NCI-H510A treated with DMSO at 0.1 percent for 48 hours (cell line): ENCODE data around the gene BBS9.
"Not testable (repeated sequence)": the region's sequence is repeated elsewhere in the genome, so short reads cannot be mapped to it uniquely, and the experiment has no call there.

Source experiments
- DNase-seq: peaks from one replicate; lab custom pipeline; 2025; lab: John Stamatoyannopoulos, UW

Gene BBS9

DNA sequence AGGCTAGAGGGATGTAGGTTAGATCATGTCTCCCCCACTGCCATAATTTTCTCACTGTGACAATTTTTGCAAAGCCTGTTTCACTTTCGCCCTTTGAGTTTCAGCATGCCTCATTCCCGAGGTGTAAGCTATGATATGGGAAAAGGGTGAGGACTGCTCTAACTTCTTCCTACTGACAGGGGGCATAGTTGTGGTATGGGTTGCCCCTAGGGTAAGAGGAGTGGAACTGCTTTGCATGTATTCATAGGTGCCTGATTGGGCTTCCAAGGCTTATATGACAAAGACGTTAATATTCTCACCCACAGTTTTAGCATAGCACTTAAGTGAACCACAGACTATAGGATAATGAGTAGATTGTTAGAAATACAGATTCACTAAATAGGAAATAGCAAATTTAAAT is 148.7 kb downstream of the BBS9 start:
- DNase-seq: no peak

DNA sequence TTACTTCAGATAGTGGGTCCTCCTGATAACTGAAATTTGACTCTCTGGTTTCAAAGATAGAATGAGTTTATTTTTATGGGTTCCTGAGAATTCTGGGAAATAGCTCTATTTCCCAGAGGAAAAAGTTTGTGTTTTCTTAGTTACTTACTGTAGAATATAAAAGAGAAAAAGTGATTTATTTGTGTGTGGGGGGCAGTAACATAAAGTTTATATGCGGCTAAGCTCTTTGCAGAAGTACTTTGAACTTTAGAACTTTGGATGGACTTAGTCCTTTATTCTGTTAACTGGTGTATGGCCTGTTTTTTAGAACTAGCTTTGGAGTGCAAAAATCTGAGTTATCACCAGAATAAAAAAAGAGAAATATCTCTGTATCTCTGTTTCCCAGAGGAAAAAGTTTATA is 157.1 kb downstream of the BBS9 start:
- DNase-seq: no peak

DNA sequence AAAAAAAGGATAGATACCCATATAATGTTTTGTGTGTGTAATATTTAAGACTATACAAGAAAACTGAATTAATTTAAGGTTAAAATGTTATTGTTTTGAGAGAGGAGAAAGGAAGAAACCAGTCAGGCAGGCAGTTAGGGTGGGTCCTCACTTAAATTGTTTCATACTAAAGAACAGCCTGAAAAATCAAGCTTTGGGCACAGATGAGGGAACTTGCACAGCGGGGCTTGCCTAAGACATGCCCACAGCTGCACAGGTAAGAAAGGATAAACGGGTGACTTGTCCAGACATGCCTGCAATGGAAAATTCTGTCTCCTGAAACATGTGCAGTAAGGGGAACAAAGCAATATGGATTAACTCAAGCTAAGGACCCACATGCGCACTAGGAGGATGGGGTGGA is 158.4 kb downstream of the BBS9 start:
- no peak for DNase-seq

DNA sequence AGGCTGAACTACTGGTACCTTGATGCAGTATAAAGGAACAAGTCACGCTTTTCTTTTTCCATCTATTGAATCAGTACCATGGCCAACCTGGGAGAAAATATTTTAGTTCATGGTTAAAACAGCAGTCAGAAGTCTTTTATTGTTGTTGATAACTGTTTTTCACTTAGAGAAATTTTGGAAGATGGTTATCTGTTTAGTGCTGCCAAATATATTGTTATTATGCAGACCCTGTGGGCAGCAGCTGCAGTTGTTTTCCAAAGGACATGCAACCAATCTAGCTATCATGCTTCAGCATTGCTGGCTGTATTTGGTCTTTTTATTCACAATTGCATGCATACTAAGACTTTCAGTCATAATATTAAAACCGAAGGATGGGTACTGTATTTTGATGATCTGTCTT is 169.5 kb downstream of the BBS9 start:
- no peak for DNase-seq

DNA sequence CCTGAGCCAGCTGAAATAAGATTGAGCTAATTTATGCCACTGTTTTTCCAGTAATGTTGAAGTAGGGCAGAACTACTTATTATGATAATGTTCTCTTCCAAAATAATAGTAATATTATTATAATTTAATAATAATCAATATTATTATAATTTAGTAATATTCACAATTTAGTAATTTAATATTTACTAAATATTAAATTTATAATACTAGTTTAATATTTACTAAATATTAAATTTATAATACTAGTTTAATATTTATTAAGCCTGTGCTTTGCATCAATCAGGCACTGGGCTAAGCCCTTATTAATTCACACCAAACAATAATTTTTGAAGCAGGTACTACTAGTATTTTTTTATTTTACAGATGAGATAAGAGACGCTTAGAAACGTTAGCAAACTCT is 170.1 kb downstream of the BBS9 start:
- DNase-seq: no peak

DNA sequence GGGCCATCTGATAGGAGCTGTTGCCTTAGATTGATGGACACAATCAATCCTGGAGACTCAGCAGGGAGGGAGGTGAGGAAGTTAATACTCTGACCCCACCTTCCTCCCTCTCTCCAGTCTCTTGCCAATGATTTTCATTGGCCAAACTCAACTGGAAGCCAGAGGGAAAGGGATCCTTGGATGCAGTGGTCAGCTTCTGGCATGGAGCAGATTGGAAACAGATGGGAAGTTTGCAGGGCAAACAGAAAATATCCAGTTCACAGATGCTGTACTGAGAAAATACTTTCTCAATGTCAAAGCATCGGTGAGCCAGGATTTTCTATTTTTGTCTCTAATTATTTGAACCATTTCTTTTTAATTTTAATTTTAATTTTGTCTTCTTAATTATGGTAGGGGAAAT is 170.8 kb downstream of the BBS9 start:
- no peak for DNase-seq

DNA sequence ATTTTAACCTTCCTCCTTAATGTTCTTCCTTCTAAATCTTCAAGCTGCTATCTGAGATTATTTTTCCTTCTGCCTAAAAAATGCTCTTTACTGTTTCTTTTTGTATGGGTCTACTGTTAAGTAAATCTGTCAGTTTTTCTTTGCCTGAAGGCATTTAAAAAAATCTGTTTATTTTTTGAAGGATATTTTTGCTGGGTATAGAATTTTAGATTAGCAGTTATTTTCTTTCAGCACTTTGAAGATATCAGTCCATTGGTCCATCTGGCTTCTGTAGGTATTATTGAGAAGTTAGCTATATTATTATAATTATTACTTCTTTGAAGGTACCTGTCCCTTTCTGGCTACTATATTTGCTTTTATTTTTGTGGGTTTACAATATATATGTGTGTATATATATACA is 171.4 kb downstream of the BBS9 start:
- no peak for DNase-seq

DNA sequence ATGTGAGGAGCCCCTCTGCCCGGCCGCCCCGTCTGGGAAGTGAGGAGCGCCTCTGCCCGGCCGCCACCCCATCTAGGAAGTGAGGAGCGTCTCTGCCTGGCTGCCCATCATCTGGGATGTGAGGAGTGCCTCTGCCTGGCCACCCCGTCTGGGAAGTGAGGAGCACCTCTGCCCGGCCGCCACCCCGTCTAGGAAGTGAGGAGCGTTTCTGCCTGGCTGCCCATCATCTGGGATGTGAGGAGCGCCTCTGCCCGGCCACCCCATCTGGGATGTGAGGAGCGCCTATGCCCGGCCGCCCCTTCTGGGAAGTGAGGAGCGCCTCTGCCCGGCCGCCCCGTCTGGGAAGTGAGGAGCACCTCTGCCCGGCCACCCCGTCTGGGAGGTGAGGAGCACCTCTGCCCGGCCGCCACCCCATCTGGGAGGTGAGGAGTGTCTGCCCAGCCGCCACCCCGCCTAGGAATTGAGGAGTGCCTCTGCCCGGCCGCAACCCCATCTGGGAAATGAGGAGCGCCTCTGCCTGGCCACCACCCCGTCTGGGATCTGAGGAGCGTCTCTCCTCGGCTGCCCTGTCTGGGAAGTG is 174.7 kb downstream of the BBS9 start:
- DNase-seq: not testable (repeated sequence)

DNA sequence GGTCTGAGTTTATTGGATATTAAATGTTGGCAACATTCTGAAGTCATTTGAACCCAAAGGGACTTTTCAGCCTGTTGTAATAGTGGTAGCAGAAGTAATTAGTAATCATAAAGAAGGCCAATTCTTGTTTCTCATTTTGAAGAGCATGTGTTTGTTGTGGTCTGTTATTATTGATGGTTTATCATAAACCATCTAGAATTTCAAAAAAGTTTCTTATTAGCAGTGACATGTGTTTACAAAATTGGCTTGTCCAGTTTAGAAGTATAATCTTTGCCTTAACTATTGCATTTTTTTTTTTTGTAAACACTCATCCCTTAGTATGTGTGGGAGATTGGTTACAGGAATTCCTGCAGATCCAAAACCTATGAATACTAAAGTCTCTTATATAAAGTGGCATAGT is 177.8 kb downstream of the BBS9 start:
- DNase-seq: no peak

DNA sequence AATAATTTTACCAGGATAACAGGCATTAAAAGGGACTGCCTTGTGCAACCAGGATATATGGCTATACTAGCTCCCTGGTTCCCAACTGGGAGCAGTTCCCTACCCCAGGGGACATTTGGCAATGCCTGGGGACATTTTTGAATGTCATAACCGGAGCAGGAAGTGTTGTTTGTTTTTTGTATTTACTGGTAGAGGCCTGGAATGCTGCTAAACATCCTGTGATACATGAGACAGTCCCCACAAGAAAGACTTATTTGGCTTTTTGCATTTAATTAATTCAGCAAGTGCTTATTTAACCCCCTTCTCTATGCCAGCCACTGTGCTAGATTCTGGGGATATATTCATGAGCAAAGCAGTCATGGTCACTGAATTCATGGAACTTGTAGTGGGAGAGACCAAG is 181.2 kb downstream of the BBS9 start:
- no peak for DNase-seq

DNA sequence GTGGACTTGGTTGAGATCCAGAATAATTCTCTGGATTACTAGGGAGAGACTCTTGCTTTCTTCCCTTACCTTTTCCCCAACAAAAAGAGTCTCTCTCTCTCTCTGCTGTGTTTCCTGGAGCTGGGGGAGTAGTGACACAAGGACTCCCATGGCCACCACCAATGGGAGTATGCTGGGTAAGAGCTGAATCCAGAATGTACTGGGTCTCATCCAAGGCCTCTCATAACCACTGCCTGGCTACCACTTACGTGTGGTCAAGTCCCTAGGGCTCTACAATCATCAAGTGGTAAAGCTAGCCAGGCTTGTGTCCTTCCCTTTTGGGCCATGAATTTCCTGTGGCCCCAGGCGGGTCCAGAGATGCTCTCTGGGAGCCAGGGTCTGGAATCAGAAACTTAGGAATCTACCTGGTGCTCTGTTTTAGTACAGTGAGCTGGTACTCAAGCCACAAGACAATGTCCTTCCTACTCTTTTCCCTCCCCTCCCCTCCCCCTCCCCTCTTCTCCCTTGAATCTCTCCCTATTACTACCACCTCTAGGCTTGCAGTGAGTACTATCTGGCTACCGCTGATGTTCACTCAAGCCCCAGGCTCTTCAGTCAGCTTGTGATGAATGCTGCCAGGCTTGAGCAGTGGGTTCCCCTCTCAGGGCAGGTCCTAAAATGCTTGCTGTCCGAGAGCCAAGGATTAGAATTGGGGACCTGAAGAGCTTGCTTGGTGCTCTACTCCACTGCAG is 196.6 kb downstream of the BBS9 start:
- no peak for DNase-seq

DNA sequence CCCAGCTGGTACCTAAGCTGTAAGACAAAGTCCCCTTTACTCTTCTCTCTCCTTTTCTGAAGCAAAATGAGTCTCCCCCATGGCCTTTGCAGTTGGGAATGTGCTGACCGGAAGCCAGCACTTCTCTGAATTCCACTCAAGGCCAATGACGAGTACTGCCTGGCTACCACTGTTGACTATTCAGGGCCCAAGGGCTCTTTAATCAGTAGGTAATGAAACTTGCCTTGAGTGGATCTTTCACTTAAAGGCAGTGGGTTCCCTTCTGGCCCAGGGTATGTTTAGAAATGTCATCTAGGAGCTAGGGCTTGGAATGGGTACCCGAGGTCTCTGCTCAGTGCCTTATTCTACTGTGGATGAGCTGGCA is 197.1 kb downstream of the BBS9 start:
- DNase-seq: no peak

DNA sequence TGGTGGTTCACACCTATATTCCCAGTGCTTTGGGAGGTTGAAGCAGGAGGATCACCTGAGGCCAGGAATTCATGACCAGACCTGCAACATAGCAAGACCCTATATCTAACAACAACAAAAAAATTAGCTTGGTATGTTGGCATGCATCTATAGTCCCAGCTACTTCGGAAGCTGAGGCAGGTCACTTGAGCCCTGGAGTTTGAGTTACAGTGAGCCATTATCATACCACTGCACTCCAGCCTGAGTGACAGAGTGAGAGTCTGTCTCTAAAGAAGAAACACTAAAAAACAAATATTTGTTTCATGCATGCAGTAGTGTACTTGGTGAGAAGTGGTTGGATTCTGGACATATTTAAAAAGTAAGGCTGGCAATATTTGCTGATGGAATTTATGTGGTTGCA is 198.1 kb downstream of the BBS9 start:
- no peak for DNase-seq

DNA sequence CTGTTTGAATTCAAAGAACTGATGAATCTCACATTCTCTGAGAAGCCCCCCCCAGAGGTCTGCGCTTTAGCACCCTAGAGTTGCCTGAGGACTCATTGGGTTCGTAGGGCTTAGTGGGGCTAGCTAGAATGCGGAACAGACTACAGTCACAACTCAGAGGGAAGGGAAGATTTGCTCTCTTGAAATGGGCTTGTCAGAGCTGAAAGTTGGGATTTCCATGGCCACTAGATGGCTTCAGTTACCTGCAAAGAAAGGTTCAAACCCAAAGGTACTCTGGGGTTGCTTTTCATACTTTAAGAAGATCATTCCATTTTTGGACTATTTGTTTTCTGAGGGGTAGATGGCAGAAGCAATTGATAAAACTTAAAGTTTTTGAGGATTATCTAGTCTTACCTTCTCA is 205.0 kb downstream of the BBS9 start:
- DNase-seq: peak; percentile 50

DNA sequence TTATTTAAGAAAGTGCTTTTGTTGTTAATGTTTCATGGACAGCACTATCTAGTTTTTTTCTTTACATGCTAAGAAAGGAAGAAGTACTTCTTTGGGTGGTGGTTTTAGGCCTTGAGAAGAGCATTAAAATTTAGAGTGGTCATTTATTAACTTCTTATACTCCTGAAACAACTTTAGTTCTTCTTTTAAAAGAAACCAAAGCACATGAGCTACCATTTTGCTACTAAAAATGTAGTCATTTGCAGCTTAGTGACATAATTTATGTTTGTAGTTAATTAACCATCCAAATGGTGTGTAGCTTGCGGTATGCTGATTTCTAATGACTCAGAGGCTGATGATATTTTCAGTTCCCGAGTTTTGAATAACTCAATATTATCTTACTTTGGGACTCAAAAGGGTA is 207.5 kb downstream of the BBS9 start:
- DNase-seq: no peak

DNA sequence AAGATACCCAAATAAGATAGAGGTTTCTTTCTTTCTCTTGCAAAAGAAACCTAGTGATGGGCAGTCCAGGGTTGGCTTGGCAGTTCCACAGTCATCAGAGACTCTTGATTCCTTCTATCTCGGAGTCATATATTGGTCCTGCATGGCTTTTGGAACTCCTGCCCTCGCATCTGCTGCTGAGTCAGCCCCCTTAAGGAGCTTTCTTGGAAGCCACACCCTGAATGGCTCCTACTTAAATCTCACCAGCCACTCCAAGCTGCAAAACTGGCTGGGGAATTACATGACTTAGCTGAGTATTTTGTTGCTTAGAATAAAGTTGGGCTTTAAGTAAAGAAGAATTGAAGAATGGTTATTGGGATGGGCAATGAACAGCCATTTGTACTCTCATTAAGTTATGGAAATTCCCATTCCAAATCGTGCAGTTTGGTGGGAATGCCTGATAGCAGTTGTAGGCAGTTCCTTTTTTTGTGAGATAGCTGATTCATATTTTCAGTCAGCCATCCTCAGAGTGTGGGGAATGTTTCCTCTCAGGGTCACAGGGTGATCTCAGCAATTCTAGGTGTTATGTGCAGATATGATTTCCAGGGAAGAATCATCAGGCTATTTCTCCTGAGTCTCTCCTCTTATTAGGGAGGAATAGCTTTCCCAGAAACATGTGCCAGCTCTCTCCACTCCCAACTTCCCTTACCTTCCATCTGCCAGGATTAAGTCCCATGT is 209.9 kb downstream of the BBS9 start:
- no peak for DNase-seq

DNA sequence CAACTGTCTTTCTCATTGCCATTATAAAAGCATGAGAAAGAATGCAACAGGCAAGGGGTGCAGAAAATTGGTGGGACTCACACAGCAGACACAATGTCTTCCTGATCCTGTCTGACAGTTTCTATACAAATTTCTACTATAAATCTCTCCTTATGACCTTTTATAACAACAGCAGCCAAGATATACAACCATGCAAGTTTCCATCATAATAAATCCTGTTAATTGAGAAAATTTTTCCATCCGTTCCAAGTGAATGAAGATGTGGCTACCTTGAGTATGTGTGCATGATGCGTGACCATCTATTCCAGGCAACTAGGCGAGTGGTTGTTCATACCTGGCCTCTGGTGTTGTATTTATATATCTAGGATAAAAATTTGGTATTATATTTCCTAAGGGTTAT is 216.7 kb downstream of the BBS9 start:
- DNase-seq: no peak

DNA sequence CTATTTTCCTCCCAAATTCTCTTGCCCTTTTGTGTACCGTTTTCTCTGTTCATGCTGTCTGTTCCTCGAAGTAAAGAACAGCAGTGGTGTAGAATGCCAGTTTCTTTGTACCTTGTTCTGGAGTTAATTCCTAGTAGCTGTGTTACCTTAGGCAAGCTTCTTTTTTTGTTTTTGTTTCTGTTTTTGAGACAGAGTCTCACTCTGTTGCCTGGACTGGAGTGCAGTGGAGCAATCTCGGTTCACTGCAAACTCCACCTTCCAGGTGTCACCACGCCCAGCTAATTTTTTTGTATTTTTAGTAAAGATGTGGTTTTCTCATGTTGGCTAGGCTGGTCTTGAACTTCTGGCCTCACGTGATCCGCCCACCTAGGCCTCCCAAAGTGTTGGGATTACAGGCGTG is 221.2 kb downstream of the BBS9 start:
- no peak for DNase-seq

DNA sequence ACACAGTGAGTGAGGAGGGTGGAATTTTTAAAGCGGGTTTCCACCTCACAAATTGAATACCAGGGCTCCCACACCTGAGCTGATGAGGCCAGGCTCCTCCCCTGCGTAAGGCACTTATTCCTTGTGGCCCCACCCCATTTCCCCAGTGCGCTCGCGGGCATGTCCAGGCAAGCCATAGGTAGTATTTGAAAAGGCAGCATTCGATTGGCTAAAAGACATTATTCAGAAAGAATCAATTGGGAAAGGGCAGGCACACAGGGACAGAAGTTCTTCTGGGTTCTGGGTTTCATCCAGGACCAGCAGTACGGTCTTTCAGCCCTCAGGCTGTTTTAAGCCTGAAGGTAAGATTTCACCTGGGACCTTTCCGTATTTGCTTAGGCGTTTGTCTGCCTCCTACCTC is 222.3 kb downstream of the BBS9 start:
- DNase-seq: no peak

DNA sequence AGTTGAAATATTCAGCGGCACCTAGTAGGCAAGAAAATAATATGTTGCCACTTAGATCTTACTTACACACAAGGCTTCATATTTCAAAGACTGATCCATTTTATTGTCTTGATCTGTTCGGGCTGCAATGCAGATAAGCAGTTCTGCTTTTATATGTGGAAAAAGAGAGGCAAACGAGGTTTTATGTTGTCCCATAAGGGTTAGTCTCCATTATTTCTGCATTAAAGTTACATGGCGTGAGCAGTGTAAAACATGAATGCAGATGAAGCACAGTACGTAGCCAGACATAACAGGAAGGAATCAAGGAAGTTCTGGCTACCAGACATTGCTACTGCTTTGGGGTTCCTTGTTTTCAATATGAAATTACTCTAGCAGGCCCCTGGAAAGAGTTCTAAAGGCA is 224.8 kb downstream of the BBS9 start:
- no peak for DNase-seq

DNA sequence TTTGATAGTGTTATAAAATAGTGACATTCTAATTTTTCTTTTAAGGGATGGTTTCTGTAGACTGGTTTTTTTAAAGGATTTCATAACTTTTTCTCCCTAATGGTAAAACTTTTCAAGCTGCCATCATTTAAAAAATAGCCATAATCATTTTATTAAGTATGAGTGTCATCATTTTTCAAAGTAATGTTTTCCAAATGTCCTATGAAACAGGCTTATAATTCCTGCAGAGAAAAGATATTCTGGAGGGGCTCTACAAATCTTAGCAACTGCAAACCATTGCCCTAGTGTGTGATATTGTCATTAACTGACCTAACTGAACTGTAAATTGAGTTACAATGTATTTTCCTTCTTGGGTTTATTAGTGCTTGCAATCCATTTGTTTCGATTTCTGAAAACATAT is 226.0 kb downstream of the BBS9 start:
- no peak for DNase-seq

DNA sequence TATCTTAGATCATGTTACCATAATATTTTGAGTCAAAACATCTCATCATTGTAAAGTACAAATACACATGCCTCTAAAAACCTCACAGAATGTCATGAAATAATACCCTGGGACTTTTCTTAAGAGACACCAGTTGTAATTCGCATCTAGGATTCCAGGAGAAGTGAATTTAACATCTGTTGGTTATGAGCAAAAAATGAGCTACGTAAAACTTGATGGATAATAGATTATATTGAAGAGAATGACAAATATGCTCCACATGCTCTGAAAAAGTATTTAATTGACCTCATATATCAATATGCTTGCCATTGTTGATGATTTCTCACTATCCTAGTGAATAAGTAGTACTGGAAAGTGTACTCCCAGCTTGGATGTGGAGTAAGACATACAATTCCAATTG is 227.0 kb downstream of the BBS9 start:
- DNase-seq: no peak

DNA sequence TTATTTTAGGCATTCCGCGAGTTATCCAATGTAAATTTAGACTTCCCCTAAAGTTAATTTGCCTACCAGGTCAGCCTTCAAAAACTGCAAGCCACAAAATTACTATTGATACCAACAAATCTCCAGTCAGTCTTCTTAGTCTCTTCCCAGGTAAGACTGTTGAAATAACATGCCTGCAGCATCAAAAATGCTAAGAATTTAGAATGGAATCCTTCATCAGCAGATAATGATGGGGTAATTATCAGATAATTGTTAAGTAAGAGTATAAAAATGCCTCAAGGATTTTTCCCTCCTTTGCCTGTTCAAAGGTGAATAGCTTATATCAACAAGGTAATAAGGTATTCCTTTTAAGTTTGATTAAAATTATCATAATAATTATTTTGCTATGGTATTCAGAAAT is 228.5 kb downstream of the BBS9 start:
- no peak for DNase-seq

DNA sequence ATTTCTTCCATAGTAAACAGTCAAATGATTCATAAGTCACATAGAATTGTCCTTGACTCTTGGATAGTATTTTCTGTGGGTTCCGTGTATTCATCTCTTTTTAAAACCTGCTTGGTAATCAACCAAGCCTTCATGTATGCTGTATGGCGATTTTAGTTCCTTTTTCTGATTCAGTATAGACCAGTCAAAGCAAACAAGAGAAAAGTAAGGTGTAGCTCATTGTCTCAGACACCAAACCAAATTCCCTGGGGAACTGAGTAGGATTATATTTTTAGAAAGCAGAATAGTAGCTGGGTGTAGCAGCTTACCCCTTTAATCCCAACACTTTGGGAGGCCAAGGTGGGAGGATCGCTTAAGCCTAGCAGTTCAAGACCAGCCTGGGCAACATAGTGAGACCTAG is 240.5 kb downstream of the BBS9 start:
- DNase-seq: no peak
